GM12878 (cell line): ENCODE data around the gene CKB. TPM values are rescaled to one million over a fixed set of nuclear protein-coding genes. Genes with fewer than 3 reads are reported as not detected.

Source experiments
- ATAC-seq: fragments of 200-7000 bp; cut with Tn5 transposase; 3 replicates; pipeline ENCODE4 v1.9.1; 2020; ENCODE audit warnings: mild to moderate bottlenecking, moderate library complexity
- BruUV-seq: library from RNA; stranded (reverse); fragments of 400-500 nt; replicated peaks from 2 replicates; lab custom pipeline; 2021; lab: Mats Ljungman, UMichigan
- CTCF ChIA-PET: fragments of 300-600 bp; sonication (Branson Sonifier 250); formaldehyde crosslinking; extraction: SDS; loops from one replicate; lab custom pipeline; 2021; ENCODE audit warnings: inconsistent platforms; lab: Yijun Ruan, JAX
- POLR2A ChIA-PET: fragments of 350-600 bp; formaldehyde crosslinking; extraction: SDS; loops from one replicate; lab custom pipeline; 2021; ENCODE audit warnings: inconsistent platforms; lab: Charles Lee
- RAD21 ChIA-PET: fragments of 300-600 bp; sonication (Branson Sonifier 250); formaldehyde crosslinking; loops from one replicate; lab custom pipeline; 2023; ENCODE audit warnings: antibody characterized with exemption; ENCODE audit not compliant: unreplicated experiment; lab: Charles Lee
- SMC1A ChIA-PET: fragments of 300-600 bp; sonication (Branson Sonifier 250); formaldehyde crosslinking; loops from one replicate; lab custom pipeline; 2023; ENCODE audit not compliant: unreplicated experiment, uncharacterized antibody; lab: Charles Lee
- DNase-seq: peaks from one replicate; pipeline ENCODE4 v3.0.0-alpha.2; 2011; ENCODE audit warnings: low read depth, low spot score
- FAIRE-seq: peaks from 3 replicates; lab custom pipeline; 2011; peaks lifted over from hg19 to GRCh38; lab: Jason Lieb, UNC
- H2AFZ ChIP-seq: 2 replicates; pipeline ENCODE4 v1.6.0; 2011; ENCODE audit warnings: low read depth, low read length, control low read depth; ENCODE audit not compliant: control insufficient read depth
- H3K27ac ChIP-seq: 2 replicates; pipeline ENCODE4 v1.5.1; 2011; ENCODE audit warnings: control low read depth; ENCODE audit not compliant: control insufficient read depth, insufficient read depth
- H3K27me3 ChIP-seq, 2 experiments: replicated peaks in 1 of 2; 2 replicates each; pipeline versions ENCODE4 v1.6.0 to v1.6.1; 2011; ENCODE audit warnings: low read length in 1 of 2; ENCODE audit not compliant: control insufficient read depth in 2 of 2, insufficient read depth in 2 of 2
- H3K36me3 ChIP-seq, 2 experiments: 2 replicates each; pipeline ENCODE4 v1.5.1; 2011; ENCODE audit warnings: low read length in 1 of 2; ENCODE audit not compliant: control insufficient read depth in 2 of 2, insufficient read depth in 2 of 2
- H3K4me1 ChIP-seq: 2 replicates; pipeline ENCODE4 v1.6.1; 2011; ENCODE audit warnings: mild to moderate bottlenecking, low read length, moderate library complexity, mixed read lengths; ENCODE audit not compliant: control insufficient read depth, insufficient read depth
- H3K4me2 ChIP-seq: 2 replicates; pipeline ENCODE4 v1.6.0; 2011; ENCODE audit warnings: control low read depth; ENCODE audit not compliant: control insufficient read depth, insufficient read depth
- H3K4me3 ChIP-seq: fragments of 200-600 bp; sonication (generic); 2 replicates; pipeline ENCODE4 v1.5.1; 2016
- H3K79me2 ChIP-seq: 2 replicates; pipeline ENCODE4 v1.6.0; 2011; ENCODE audit warnings: low read length; ENCODE audit not compliant: control insufficient read depth, insufficient read depth
- H3K9ac ChIP-seq: 2 replicates; pipeline ENCODE4 v1.8.0; 2011; ENCODE audit warnings: low read length, control low read depth, mixed read lengths; ENCODE audit not compliant: control insufficient read depth, insufficient read depth
- H3K9me3 ChIP-seq: replicated peaks from 3 replicates; pipeline ENCODE4 v1.5.1; 2011; ENCODE audit warnings: mild to moderate bottlenecking, low read length; ENCODE audit not compliant: control insufficient read depth, insufficient read depth
- H4K20me1 ChIP-seq: 2 replicates; pipeline ENCODE4 v1.6.0; 2011; ENCODE audit not compliant: control insufficient read depth, insufficient read depth
- CUX1 ChIP-seq: IDR thresholded peaks from 2 replicates; pipeline ENCODE4 v1.6.1; 2012; ENCODE audit warnings: improper control_type of control experiment, low read depth, low read length; ENCODE audit not compliant: insufficient replicate concordance
- FOXM1 ChIP-seq: IDR thresholded peaks from 2 replicates; pipeline ENCODE4 v1.6.1; 2012; ENCODE audit warnings: low read depth, mild to moderate bottlenecking, inconsistent platforms, low read length, moderate library complexity
- HCFC1 ChIP-seq: fragments of 150-350 bp; IDR thresholded peaks from 2 replicates; pipeline ENCODE4 v1.6.1; 2014; ENCODE audit warnings: low read length
- JUNB ChIP-seq: IDR thresholded peaks from 2 replicates; pipeline ENCODE4 v1.6.1; 2016; ENCODE audit warnings: antibody characterized with exemption, mild to moderate bottlenecking
- MTA3 ChIP-seq: IDR thresholded peaks from 2 replicates; pipeline ENCODE4 v1.6.1; 2012; ENCODE audit warnings: low read length, inconsistent platforms, borderline replicate concordance
- RAD21 ChIP-seq: IDR thresholded peaks from 2 replicates; pipeline ENCODE4 v1.6.1; 2011; ENCODE audit warnings: mild to moderate bottlenecking, low read depth, low read length, moderate library complexity; ENCODE audit not compliant: insufficient read depth
- RBBP5 ChIP-seq: fragments of 200-600 bp; sonication (generic); conservative IDR thresholded peaks from 2 replicates; pipeline ENCODE4 v1.6.1; 2016
- SUZ12 ChIP-seq: fragments of 200-600 bp; sonication (generic); IDR thresholded peaks from one replicate; pipeline ENCODE4 v1.6.1; 2018; ENCODE audit warnings: antibody characterized with exemption, mild to moderate bottlenecking; ENCODE audit not compliant: unreplicated experiment
- TAF1 ChIP-seq: IDR thresholded peaks from 2 replicates; pipeline ENCODE4 v1.6.1; 2011; ENCODE audit warnings: mild to moderate bottlenecking, low read depth, low read length, borderline replicate concordance
- TBL1XR1 ChIP-seq: IDR thresholded peaks from 2 replicates; pipeline ENCODE4 v1.6.1; 2012; ENCODE audit warnings: low read depth, low read length, improper control_type of control experiment
- ZZZ3 ChIP-seq: IDR thresholded peaks from 2 replicates; pipeline ENCODE4 v1.6.1; 2011; ENCODE audit warnings: low read depth; ENCODE audit not compliant: control insufficient read depth, insufficient read length
- WGBS: methylation state at CpG from one replicate; pipeline ENCODE4 v1.1.6; 2016; ENCODE audit warnings: low lambda C conversion rate; ENCODE audit not compliant: insufficient replicate concordance, insufficient coverage; ENCODE audit errors: missing lambda C conversion rate; 5-methylcytosine and 5-hydroxymethylcytosine counted together
- in situ Hi-C: fragments of 300-500 bp; cut with MboI; formaldehyde crosslinking; loops from 9 replicates; pipeline ENCODE4 v1.14.3; 2018; ENCODE audit warnings: mixed read lengths
- intact Hi-C: fragments of 100-400 bp; cut with micrococcal nuclease; formaldehyde crosslinking; loops from one replicate; pipeline ENCODE4 v1.14.2; 2022; ENCODE audit not compliant: unreplicated experiment
- polyA plus RNA-seq, 11 experiments: library from polyadenylated mRNA; depleted of rRNA in 4 of 11; unstranded in 6 of 11; stranded (reverse) in 5 of 11; fragments of >200 nt; fragmentation: Nextera tagmentation in 4 of 11; fragmentation: Illumina TruSeq in 1 of 11; extraction: Ambion mirVana in 4 of 11; extraction: Trizol in 1 of 11; gene quantifications; 1 replicate in 1 of 11; 2 replicates in 10 of 11; pipeline versions ENCODE4 v1.2.1 to v1.2.3, GENCODE V29; 2011 to 2016; ENCODE audit warnings: inconsistent platforms in 2 of 11, missing spikeins in 2 of 11, low read depth in 1 of 11
- total RNA-seq, 4 experiments: library from RNA; depleted of rRNA in 3 of 4; stranded (reverse); fragments of >200 nt in 3 of 4; fragmentation: Illumina TruSeq in 1 of 4; extraction: Trizol in 1 of 4; gene quantifications; 2 replicates each; pipeline versions ENCODE4 v1.2.1 to v1.2.3, GENCODE V29; 2013 to 2021

Gene CKB
- total and polyA plus RNA-seq, 10 of the 15 experiments (the other 5 are each of a cell fraction or from before 2014, with no cell fraction given): 0.40 to 6.1 (median 2.3) TPM

GRCh38 chr14:103524002-103524935 is 1.6 kb upstream of the CKB start:
- FAIRE-seq (no peak), ATAC-seq (no peak), DNase-seq (no peak)
- intact Hi-C loops (no loop called here), in situ Hi-C loops (no loop called here)
- H3K79me2 ChIP-seq: peaks cover 8% of the 10 kb centered on the region
- SMC1A ChIA-PET: no interaction called here
- no peaks in the 10 kb centered on the region for H3K36me3 ChIP-seq
- RAD21 ChIA-PET: no interaction called here
- H3K4me3 ChIP-seq: no peak overlapping the region
- H3K9me3 ChIP-seq: no peaks in the 10 kb centered on the region; the same call in 2 of the 3 replicates
- TF ChIP-seq ZZZ3: no peak
- no peak for TF ChIP-seq SUZ12
- no peaks in the 10 kb centered on the region for H4K20me1 ChIP-seq
- peaks cover 39% of the 10 kb centered on the region for H3K4me1 ChIP-seq
- peaks cover 2% of the 10 kb centered on the region in 2 experiments; a peak in 2 of 4 replicates for H3K27me3 ChIP-seq
- POLR2A ChIA-PET: no interaction called here
- 54% methylated on average over 12 of the region's 12 CpGs for WGBS
- no peak overlapping the region for H3K27ac ChIP-seq
- H3K9ac ChIP-seq: no peak overlapping the region
- CTCF ChIA-PET: no interaction called here
- no peak overlapping the region for H2AFZ ChIP-seq
- H3K4me2 ChIP-seq: no peak overlapping the region
- BruUV-seq: no TSS peak

- Histone ChIP-seq H3K4me1 (peaks cover 44% of the 10 kb centered on the region), H3K27me3 (peaks cover 2% of the 10 kb centered on the region in 2 experiments; a peak in 2 of 4 replicates), H2AFZ (no peak overlapping the region), H3K4me3 (no peak overlapping the region), H3K79me2 (peaks cover 3% of the 10 kb centered on the region; the same call in 1 of the 2 replicates), H4K20me1 (no peaks in the 10 kb centered on the region), H3K36me3 (no peaks in the 10 kb centered on the region), H3K27ac (no peak overlapping the region), H3K9me3 (no peaks in the 10 kb centered on the region; the same call in 2 of the 3 replicates), H3K4me2 (no peak overlapping the region), H3K9ac (no peak overlapping the region)
- intact Hi-C loops (no loop called here), in situ Hi-C loops (no loop called here)
- WGBS: 41% methylated on average over 10 of the region's 10 CpGs
- ATAC-seq (no peak), FAIRE-seq (no peak), DNase-seq (no peak)
- CTCF ChIA-PET: no interaction called here
- RAD21 ChIA-PET: no interaction called here
- BruUV-seq: no TSS peak
- SMC1A ChIA-PET: no interaction called here
- POLR2A ChIA-PET: no interaction called here
- no peak for TF ChIP-seq HCFC1
- no peak for TF ChIP-seq TBL1XR1
- TF ChIP-seq CUX1: no peak
- no peak for TF ChIP-seq JUNB
- no peak for TF ChIP-seq MTA3
- TF ChIP-seq FOXM1: no peak
- TF ChIP-seq RBBP5: no peak
- TF ChIP-seq RAD21: no peak
- TF ChIP-seq TAF1: no peak
These were observed 935 bp upstream of the CKB start for GRCh38 chr14:103523575-103523954.
